ENCODE results near the gene PARD6B.
"Not testable (repeated sequence)": the region's sequence is repeated elsewhere in the genome, so short reads cannot be mapped to it uniquely, and the experiment has no call there.

PARD6B gene

GRCh38 chr20:50777373-50777772 is 46.0 kb downstream of the PARD6B start:
- Histone ChIP-seq H3K9ac (no peak overlapping the region), H4K20me1 (no peaks in the 10 kb centered on the region), H3K4me1 (peaks cover 0 to 6% (median 0%) of the 10 kb centered on the region in 10 experiments; a peak in 3 of 20 replicates), H3K4me3 (no peak overlapping the region), H3K27me3 (no peaks in the 10 kb centered on the region), H3K27ac (no peak overlapping the region; a peak in 1 of 22 replicates), H3K36me3 (no peaks in the 10 kb centered on the region), H3K4me2 (0 out of 22 replicates have a peak overlapping the region, but pooled peaks of 1 of the 11 experiments have one; percentile 9), H3K9me3 (replicated peaks in 1 of 11) (no peaks in the 10 kb centered on the region)
- no peak for TF ChIP-seq Cebpa-rat (IDR thresholded peaks at IDR 0.05)

- H3K36me3 ChIP-seq; H3K4me3 ChIP-seq; H3K27me3 ChIP-seq; H4K20me1 ChIP-seq; H3K4me1 ChIP-seq; H3K9ac ChIP-seq; H3K27ac ChIP-seq; H3K9me3 ChIP-seq (replicated peaks in 1 of 11); H3K4me2 ChIP-seq: not testable (repeated sequence)
Observed at GRCh38 chr20:50778994-50779393, 47.6 kb downstream of the PARD6B start.

- Histone ChIP-seq H3K4me3 (no peak overlapping the region), H3K9me3 (replicated peaks in 1 of 11) (no peaks in the 10 kb centered on the region), H4K20me1 (no peaks in the 10 kb centered on the region), H3K27me3 (no peaks in the 10 kb centered on the region), H3K9ac (no peak overlapping the region), H3K4me2 (no peak overlapping the region), H3K4me1 (peaks cover 7 to 15% (median 12%) of the 10 kb centered on the region in 10 experiments; a peak in 19 of 20 replicates), H3K36me3 (no peaks in the 10 kb centered on the region), H3K27ac (no peak overlapping the region)
- no peak for TF ChIP-seq Cebpa-rat (IDR thresholded peaks at IDR 0.05)
Observed at GRCh38 chr20:50783390-50783789, 52.0 kb downstream of the PARD6B start.

- H3K27me3 ChIP-seq: no peaks in the 10 kb centered on the region
- H3K4me2 ChIP-seq: no peak overlapping the region
- H4K20me1 ChIP-seq: no peaks in the 10 kb centered on the region
- H3K9ac ChIP-seq: no peak overlapping the region
- H3K4me1 ChIP-seq: peaks cover 12 to 20% (median 17%) of the 10 kb centered on the region in 10 experiments
- no peaks in the 10 kb centered on the region for H3K36me3 ChIP-seq
- TF ChIP-seq Cebpa-rat (IDR thresholded peaks at IDR 0.05): no peak
- no peak overlapping the region for H3K4me3 ChIP-seq
- H3K27ac ChIP-seq: no peak overlapping the region
- no peaks in the 10 kb centered on the region for H3K9me3 ChIP-seq (replicated peaks in 1 of 11)
Observed at GRCh38 chr20:50783903-50784302, 52.5 kb downstream of the PARD6B start.

- Histone ChIP-seq H3K36me3 (no peaks in the 10 kb centered on the region), H3K4me2 (no peak overlapping the region), H3K27ac (no peak overlapping the region), H3K27me3 (no peaks in the 10 kb centered on the region), H3K4me3 (no peak overlapping the region), H3K9me3 (replicated peaks in 1 of 11) (no peaks in the 10 kb centered on the region), H4K20me1 (no peaks in the 10 kb centered on the region), H3K9ac (no peak overlapping the region), H3K4me1 (peaks cover 12 to 23% (median 20%) of the 10 kb centered on the region in 10 experiments)
- TF ChIP-seq Cebpa-rat (IDR thresholded peaks at IDR 0.05): no peak
Observed at GRCh38 chr20:50784464-50784863, 53.1 kb downstream of the PARD6B start.

- Histone ChIP-seq H4K20me1 (no peaks in the 10 kb centered on the region), H3K9me3 (replicated peaks in 1 of 11) (no peaks in the 10 kb centered on the region)
Observed at GRCh38 chr20:50786703-50787102, 55.3 kb downstream of the PARD6B start.

GRCh38 chr20:50787181-50787580 is 55.8 kb downstream of the PARD6B start:
- H3K27me3 ChIP-seq: no peaks in the 10 kb centered on the region
- H3K36me3 ChIP-seq: no peaks in the 10 kb centered on the region
- no peak overlapping the region for H3K27ac ChIP-seq
- no peaks in the 10 kb centered on the region for H4K20me1 ChIP-seq
- peak overlapping the region in 1 of 11 experiments; percentile 41; a peak in 1 of 22 replicates for H3K9ac ChIP-seq
- peaks cover 18 to 42% (median 36%) of the 10 kb centered on the region in 10 experiments for H3K4me1 ChIP-seq
- H3K4me2 ChIP-seq: peak overlapping the region in 2 of 11 experiments; percentile 24 to 50; a peak in 2 of 22 replicates
- H3K9me3 ChIP-seq (replicated peaks in 1 of 11): no peaks in the 10 kb centered on the region
- H3K4me3 ChIP-seq: no peak overlapping the region
- TF ChIP-seq Cebpa-rat (IDR thresholded peaks at IDR 0.05): no peak

More at GRCh38 chr20:50786703-50787102, 55.3 kb downstream of the PARD6B start:
- Histone ChIP-seq H3K36me3 (no peaks in the 10 kb centered on the region), H3K27me3 (no peaks in the 10 kb centered on the region), H3K4me2 (no peak overlapping the region), H3K4me3 (no peak overlapping the region), H3K9ac (no peak overlapping the region), H3K27ac (no peak overlapping the region), H3K4me1 (peaks cover 18 to 42% (median 36%) of the 10 kb centered on the region in 10 experiments)
- no peak for TF ChIP-seq Cebpa-rat (IDR thresholded peaks at IDR 0.05)

- Histone ChIP-seq H3K9ac (peak overlapping the region in 9 of 11 experiments; percentile 4 to 49 (median 32); a peak in 10 of 22 replicates), H3K27ac (peak overlapping the region in 5 of 11 experiments; percentile 14 to 54 (median 38); a peak in 6 of 22 replicates), H4K20me1 (no peaks in the 10 kb centered on the region), H3K4me1 (peaks cover 18 to 49% (median 43%) of the 10 kb centered on the region in 10 experiments), H3K36me3 (no peaks in the 10 kb centered on the region), H3K27me3 (no peaks in the 10 kb centered on the region), H3K9me3 (replicated peaks in 1 of 11) (no peaks in the 10 kb centered on the region), H3K4me2 (peak overlapping the region in 10 of 11 experiments; percentile 16 to 78 (median 58); a peak in 20 of 22 replicates), H3K4me3 (no peak overlapping the region)
- no peak for TF ChIP-seq Cebpa-rat (IDR thresholded peaks at IDR 0.05)
Observed at GRCh38 chr20:50788045-50788991, 56.9 kb downstream of the PARD6B start.

- Histone ChIP-seq H3K4me1 (peaks cover 23 to 61% (median 56%) of the 10 kb centered on the region in 10 experiments), H3K27ac (peak overlapping the region in 9 of 11 experiments; percentile 80 to 98 (median 93); a peak in 18 of 22 replicates)
Observed at GRCh38 chr20:50789968-50790650, 58.7 kb downstream of the PARD6B start.

More at GRCh38 chr20:50789968-50790650, 58.7 kb downstream of the PARD6B start:
- TF ChIP-seq Cebpa-rat (IDR thresholded peaks at IDR 0.05): no peak
- no peaks in the 10 kb centered on the region for H4K20me1 ChIP-seq
- no peaks in the 10 kb centered on the region for H3K9me3 ChIP-seq (replicated peaks in 1 of 11)
- H3K27me3 ChIP-seq: no peaks in the 10 kb centered on the region
- peak overlapping the region; percentile 32 to 84 (median 76); a peak in 16 of 22 replicates for H3K4me2 ChIP-seq
- H3K36me3 ChIP-seq: no peaks in the 10 kb centered on the region
- no peak overlapping the region for H3K4me3 ChIP-seq
- H3K9ac ChIP-seq: peak overlapping the region in 10 of 11 experiments; percentile 77 to 91 (median 86); a peak in 18 of 22 replicates

All from BLaER1 treated with 17β-estradiol and CSF1 and Interleukin-3, amounts not matched to agents 10 nM and 100 nM (cell line).